Activated T-cell treated with anti-CD3 and anti-CD28 coated beads, Interleukin-2, amount 50 U/mL, for 24 hours (primary cell): ENCODE results near the gene NCOA1.

Experiments
- DNase-seq: peaks from one replicate; pipeline ENCODE4 v3.0.0-alpha.2; 2020
- H3K27ac Mint-ChIP-seq: 2 replicates; pipeline ENCODE4 v1.8.0; 2020; ENCODE audit warnings: mild to moderate bottlenecking, mixed read lengths
- H3K27me3 Mint-ChIP-seq: 2 replicates; pipeline ENCODE4 v1.8.0; 2020; ENCODE audit warnings: mixed read lengths
- H3K36me3 Mint-ChIP-seq: 2 replicates; pipeline ENCODE4 v1.8.0; 2020; ENCODE audit warnings: low read depth, mixed read lengths
- H3K4me1 Mint-ChIP-seq: 2 replicates; pipeline ENCODE4 v1.8.0; 2020; ENCODE audit warnings: low read depth, mixed read lengths
- H3K4me3 Mint-ChIP-seq: 2 replicates; pipeline ENCODE4 v1.8.0; 2020; ENCODE audit warnings: mild to moderate bottlenecking, moderate library complexity, mixed read lengths
- H3K9me3 Mint-ChIP-seq: 2 replicates; pipeline ENCODE4 v1.8.0; 2020; ENCODE audit warnings: mixed read lengths

Gene NCOA1

DNA sequence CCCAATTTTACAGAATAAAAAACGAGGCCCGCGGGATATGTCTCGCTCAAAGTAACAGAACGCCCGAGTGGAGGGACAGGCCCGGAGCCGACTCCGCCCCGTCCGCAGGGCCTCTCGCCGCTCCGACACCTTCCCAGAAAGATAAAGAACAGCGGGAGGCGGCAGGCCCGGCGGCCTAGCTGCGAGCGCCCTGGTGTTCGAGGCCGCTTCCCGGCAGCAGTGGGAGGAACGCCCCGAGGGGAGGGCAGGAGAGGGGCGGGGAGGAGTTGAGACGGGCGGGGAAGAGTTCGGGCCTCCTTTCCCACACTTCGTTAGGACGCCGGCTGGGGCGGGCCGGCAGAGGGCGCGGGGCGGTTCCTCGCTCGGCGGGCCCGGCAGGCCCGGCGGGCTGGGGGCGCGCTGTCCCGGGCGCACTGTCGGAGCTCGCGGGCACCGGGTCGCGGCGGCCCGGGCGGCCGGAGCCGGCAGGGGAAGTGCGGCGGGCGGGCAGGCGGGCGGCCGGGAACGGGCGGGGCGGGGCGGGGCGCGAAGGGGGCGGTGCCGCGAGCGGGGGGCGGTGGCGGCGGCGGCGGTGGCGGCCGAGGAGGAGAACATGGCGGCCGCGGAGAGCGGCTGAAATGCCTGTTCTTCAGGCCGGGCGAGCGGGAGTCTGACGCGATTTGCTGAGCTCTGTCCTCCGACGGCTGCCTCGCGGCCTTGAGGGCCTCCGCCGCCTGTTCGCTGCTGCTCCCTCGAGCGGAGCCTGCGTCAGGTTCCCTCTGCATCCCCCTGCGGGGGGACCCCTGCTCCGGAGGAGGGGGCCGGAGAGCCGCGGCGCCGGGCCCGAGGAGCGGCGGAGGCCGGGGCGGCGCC lies at the start of gene NCOA1:
Gene NCOA1 (plus strand): TSS at position 565 of the 852 bp plus-strand sequence. CDS start 167,424 bp downstream, outside the sequence.
- Mint-ChIP-seq H3K36me3 (peaks cover 8% of the 10 kb centered on the region), H3K27ac (peak within 1 kb of the TSS; percentile 99), H3K4me3 (peak within 1 kb of the TSS; percentile 90), H3K9me3 (no peaks in the 10 kb centered on the region), H3K4me1 (peaks cover 54% of the 10 kb centered on the region), H3K27me3 (no peaks in the 10 kb centered on the region)
- peak; percentile 96 for DNase-seq

DNA sequence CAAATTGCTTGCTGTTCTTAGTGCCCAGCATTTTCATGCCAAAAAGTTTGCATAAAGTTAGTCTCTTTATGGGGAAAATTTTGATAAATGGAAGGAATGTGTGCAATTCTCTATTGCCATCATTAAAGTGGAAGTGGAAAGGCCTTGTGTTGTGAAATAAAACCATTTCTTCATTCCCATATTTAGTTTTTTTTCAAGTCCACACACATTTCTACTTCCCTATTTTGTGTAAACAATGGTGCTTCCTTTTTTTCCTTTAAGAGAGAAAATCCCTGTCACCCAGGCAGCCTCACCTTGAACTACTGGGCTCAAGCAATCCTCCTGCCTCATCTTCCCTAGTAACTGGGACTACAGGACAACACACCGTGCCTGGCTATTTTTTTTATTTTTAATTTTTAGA lies 42.3 kb upstream of the NCOA1 start:
- H3K36me3 Mint-ChIP-seq, result no peaks in the 10 kb centered on the region
- no peak for DNase-seq
- H3K4me3 Mint-ChIP-seq, result no peak overlapping the region
- peaks cover 8% of the 10 kb centered on the region for H3K9me3 Mint-ChIP-seq
- peaks cover 4% of the 10 kb centered on the region for H3K4me1 Mint-ChIP-seq
- H3K27ac Mint-ChIP-seq, result no peak overlapping the region
- no peaks in the 10 kb centered on the region for H3K27me3 Mint-ChIP-seq

GRCh38 chr2:24449344-24449743 lies 41.7 kb upstream of the NCOA1 start:
- DNase-seq, result no peak
- peaks cover 4% of the 10 kb centered on the region for H3K4me1 Mint-ChIP-seq
- H3K36me3 Mint-ChIP-seq, result no peaks in the 10 kb centered on the region
- no peaks in the 10 kb centered on the region for H3K27me3 Mint-ChIP-seq
- H3K27ac Mint-ChIP-seq, result no peak overlapping the region
- no peak overlapping the region for H3K4me3 Mint-ChIP-seq
- H3K9me3 Mint-ChIP-seq, result peaks cover 8% of the 10 kb centered on the region

- Mint-ChIP-seq H3K4me3 (no peak overlapping the region), H3K27ac (no peak overlapping the region)
These were observed 39.1 kb upstream of the NCOA1 start for GRCh38 chr2:24451805-24452501.

DNA sequence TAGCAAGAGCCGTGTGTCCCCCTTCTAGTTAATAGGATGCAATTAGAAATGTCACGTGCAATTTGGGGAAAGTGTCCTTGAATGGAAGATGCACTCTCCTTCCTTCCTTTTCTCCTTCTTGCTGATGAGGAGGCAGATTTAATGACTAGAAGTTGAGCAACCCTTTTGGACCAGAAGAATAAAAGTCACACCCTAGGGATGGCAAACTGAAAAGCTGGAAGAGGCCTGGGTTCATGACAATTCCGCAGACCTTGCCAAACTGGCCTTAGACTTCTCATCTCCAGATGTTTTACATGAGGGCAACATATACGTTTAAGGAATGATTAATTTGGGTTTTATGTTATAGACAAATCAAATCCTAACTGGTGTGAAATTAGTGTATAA lies 38.6 kb upstream of the NCOA1 start:
- Mint-ChIP-seq H3K27ac (no peak overlapping the region), H3K9me3 (peaks cover 8% of the 10 kb centered on the region), H3K4me3 (no peak overlapping the region), H3K27me3 (peaks cover 3% of the 10 kb centered on the region), H3K36me3 (no peaks in the 10 kb centered on the region), H3K4me1 (peaks cover 14% of the 10 kb centered on the region)
- no peak for DNase-seq

More at GRCh38 chr2:24451805-24452501, 39.1 kb upstream of the NCOA1 start:
- H3K27me3 Mint-ChIP-seq, result peaks cover 3% of the 10 kb centered on the region
- peaks cover 8% of the 10 kb centered on the region for H3K9me3 Mint-ChIP-seq
- peaks cover 10% of the 10 kb centered on the region for H3K4me1 Mint-ChIP-seq
- no peak for DNase-seq
- no peaks in the 10 kb centered on the region for H3K36me3 Mint-ChIP-seq

DNA sequence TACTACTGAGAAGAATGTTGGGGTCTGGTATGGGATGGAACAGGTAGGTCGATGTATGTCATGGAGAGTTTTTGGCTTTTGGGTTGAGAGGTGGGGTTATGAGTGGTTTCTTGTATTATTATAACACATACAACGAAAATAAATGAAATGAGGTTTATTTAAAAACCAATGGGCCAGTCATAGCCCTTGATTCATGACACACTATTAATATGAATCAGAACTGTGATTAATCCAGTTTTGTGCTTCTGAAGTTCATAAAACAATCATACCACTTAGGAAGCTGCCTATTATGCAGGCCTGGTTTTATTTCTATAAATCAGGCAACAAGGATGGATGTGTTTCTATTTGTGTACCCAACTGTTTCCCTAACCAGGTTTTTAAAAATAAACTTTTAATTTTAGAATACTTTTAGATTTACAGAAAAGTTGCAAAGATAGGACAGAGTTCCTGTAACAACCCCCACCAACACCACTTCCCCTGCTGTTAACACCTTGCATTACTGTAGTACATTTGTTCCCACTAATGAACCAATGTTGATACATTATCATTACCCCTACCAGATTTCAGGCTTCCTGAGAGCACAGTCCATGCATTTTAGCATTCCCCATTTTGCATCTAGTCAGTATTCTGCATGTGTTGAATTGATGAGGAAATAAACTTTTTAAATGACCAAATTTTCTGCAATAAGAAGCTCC lies 37.5 kb upstream of the NCOA1 start:
- H3K4me3 Mint-ChIP-seq, result no peak overlapping the region
- H3K27me3 Mint-ChIP-seq, result peaks cover 3% of the 10 kb centered on the region
- no peak overlapping the region for H3K27ac Mint-ChIP-seq
- H3K4me1 Mint-ChIP-seq, result peaks cover 14% of the 10 kb centered on the region
- no peaks in the 10 kb centered on the region for H3K36me3 Mint-ChIP-seq
- H3K9me3 Mint-ChIP-seq, result peaks cover 6% of the 10 kb centered on the region
- DNase-seq, result no peak

- H3K4me3 Mint-ChIP-seq, result no peak overlapping the region
These were observed 36.8 kb upstream of the NCOA1 start for GRCh38 chr2:24454294-24454693.

DNA sequence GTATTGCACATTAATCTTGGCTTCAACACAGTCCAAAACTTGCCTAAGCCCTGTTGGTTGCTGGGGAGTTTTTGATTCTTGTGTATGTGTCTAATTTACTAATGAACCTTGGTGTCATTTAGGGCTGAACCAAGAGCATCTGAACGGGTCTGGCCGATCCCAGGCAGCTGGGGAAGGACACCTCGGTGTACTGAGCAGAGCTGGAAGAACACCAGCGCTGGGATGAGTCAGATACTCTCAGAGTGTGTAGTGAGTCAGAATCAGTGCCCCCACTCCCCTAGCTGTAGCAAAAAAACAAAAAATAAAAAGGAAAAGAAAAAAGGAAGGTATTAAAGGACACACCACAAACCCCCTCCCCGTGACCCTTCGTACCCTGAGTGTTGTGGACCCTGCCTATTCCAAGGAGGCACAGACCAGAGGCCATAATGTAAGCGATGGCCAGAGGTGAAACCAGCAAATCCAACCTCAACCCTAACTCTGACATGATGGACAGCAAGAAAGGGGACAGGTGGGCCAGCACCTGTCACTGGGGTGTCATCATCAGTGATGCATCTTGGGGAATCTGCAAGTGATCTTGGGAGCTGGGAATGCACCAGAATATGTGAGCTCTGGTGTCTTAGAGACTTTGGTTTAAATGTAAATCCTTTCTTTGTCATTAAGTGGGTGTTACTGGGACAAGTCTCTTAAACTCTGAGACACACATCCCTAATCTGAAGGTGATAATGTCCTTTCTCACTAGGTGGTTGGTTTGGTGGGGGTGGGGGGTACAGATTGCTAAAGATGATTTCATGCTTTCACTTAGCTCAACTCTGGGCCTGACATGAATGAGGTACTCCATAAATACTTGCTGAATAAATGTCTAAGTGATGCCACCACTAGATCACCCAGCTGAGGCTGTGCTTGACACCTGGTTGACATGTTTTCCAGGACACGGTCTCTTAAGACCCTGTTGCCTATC lies 34.2 kb upstream of the NCOA1 start:
- Mint-ChIP-seq H3K27ac (no peak overlapping the region), H3K36me3 (no peaks in the 10 kb centered on the region), H3K9me3 (no peaks in the 10 kb centered on the region), H3K4me3 (no peak overlapping the region), H3K27me3 (peaks cover 3% of the 10 kb centered on the region), H3K4me1 (peaks cover 14% of the 10 kb centered on the region)
- DNase-seq, result peak; percentile 33

More at GRCh38 chr2:24454294-24454693, 36.8 kb upstream of the NCOA1 start:
- H3K36me3 Mint-ChIP-seq, result no peaks in the 10 kb centered on the region
- peaks cover 14% of the 10 kb centered on the region for H3K4me1 Mint-ChIP-seq
- peaks cover 3% of the 10 kb centered on the region for H3K27me3 Mint-ChIP-seq
- no peak for DNase-seq
- no peak overlapping the region for H3K27ac Mint-ChIP-seq
- peaks cover 4% of the 10 kb centered on the region for H3K9me3 Mint-ChIP-seq

DNA sequence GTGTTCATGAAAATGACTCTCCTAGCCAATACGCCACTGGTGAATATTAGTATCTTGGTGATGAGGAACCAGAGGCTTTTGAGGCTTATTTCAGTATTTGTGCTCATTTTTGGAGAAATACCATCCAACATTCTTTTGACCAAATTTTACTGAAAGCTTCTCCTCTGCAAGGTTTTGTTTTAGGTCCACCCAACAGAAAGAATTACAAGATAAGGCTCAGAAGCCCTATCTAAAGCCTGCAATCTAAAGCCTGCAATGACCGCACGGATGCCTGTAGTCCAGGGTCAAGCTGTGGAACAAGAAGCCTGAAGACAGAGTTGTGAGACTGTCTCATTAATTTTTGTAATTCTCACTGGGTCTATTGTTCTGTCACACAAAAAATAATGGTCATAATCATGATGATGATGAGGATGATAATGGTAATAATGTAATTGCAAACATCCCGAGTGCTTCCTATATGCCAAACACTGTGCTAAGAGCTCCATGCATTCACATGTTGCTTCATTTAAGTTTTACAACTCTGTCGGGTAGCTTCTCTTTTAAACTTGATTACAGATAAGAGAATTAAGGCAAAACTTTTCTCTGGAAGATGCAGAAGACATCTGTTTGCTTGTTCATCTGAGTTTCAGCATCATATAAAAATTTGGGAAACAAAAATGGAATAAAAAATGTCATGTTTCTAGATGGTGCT lies 33.2 kb upstream of the NCOA1 start:
- peaks cover 3% of the 10 kb centered on the region for H3K27me3 Mint-ChIP-seq
- no peaks in the 10 kb centered on the region for H3K36me3 Mint-ChIP-seq
- H3K4me1 Mint-ChIP-seq, result peaks cover 17% of the 10 kb centered on the region
- no peak overlapping the region for H3K4me3 Mint-ChIP-seq
- no peak overlapping the region for H3K27ac Mint-ChIP-seq
- H3K9me3 Mint-ChIP-seq, result no peaks in the 10 kb centered on the region
- no peak for DNase-seq

DNA sequence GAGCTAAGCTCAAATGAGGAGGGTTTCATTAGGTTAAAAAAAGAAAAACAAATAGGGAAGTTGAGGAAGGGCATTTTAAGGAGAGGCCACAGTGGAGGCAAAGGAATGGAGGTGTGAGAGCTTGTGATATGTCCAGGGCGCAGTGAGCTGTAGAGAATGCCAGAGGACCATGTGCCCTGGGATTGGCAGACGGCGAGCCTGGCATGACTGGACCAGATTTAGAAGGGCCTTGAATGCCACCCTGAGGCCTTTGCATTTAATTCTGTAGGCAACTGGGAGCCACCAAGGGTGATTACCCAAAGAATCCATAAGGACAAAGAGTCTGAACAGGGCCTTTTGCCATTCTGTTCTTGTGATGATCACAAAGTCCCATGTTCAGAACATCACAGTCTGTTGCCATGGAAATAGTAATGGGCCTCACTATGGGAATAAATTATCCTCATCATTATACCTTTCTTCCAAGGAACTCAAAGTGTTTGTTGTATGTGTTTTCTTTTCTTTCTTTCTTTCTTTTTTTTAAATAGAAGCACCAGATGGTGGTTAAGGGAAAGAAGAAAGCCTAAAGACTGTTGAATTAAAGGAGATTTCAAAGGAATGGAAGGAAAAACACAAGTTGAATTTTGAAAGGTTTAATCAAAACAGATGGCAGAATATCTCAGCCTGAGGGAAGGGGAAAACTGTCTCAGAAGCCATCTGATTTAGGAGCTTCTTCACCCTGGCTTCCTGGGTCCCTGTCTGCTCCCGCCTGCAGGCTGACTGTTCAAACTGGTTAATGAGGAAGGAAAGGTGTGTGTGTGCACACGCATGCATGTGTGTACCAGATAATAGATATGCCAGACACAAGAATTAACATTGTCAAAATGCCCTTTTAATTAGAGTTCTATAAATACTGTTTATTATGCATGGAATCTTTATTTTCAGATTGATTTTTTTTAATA lies 31.6 kb upstream of the NCOA1 start:
- Mint-ChIP-seq H3K4me3 (no peak overlapping the region), H3K27me3 (peaks cover 3% of the 10 kb centered on the region), H3K36me3 (no peaks in the 10 kb centered on the region), H3K27ac (no peak overlapping the region), H3K4me1 (peaks cover 12% of the 10 kb centered on the region), H3K9me3 (no peaks in the 10 kb centered on the region)
- no peak for DNase-seq

DNA sequence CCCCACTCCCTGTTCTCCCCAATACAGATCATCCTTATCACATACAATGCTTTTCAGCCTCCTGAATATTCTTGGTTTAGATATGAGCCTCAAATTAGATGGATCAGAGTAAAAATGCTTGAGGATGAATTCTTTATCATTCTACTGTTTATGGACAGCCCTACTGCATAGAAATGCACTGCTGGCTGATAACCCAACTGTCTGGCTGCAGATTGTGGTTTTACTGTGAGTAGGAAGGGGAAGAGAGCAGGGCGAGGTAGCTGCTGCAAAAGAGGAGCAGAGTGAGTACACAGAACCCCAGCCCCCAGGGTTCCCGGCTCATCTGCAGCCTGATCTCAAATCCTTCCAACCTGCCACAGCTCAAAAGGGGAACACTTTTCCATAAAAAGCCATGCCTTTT lies 29.4 kb upstream of the NCOA1 start:
- no peaks in the 10 kb centered on the region for H3K36me3 Mint-ChIP-seq
- peaks cover 10% of the 10 kb centered on the region for H3K4me1 Mint-ChIP-seq
- H3K9me3 Mint-ChIP-seq, result no peaks in the 10 kb centered on the region
- H3K27me3 Mint-ChIP-seq, result no peaks in the 10 kb centered on the region
- no peak for DNase-seq
- H3K4me3 Mint-ChIP-seq, result no peak overlapping the region
- no peak overlapping the region for H3K27ac Mint-ChIP-seq

- no peak overlapping the region for H3K4me3 Mint-ChIP-seq
- H3K4me1 Mint-ChIP-seq, result peaks cover 3% of the 10 kb centered on the region
- no peaks in the 10 kb centered on the region for H3K27me3 Mint-ChIP-seq
- H3K9me3 Mint-ChIP-seq, result no peaks in the 10 kb centered on the region
- no peaks in the 10 kb centered on the region for H3K36me3 Mint-ChIP-seq
- DNase-seq, result no peak
- no peak overlapping the region for H3K27ac Mint-ChIP-seq
These were observed 27.8 kb upstream of the NCOA1 start for GRCh38 chr2:24463271-24463670.
